HepG2 (cell line): ENCODE measurements around the gene GNL2. TPM values are rescaled to one million over a fixed set of nuclear protein-coding genes. Genes with fewer than 3 reads are reported as not detected.

Experiments
- ATAC-seq: fragments of 200-7000 bp; cut with Tn5 transposase; 3 replicates; pipeline ENCODE4 v1.9.1; 2020; ENCODE audit warnings: mild to moderate bottlenecking, moderate library complexity
- BruUV-seq: library from RNA; stranded (reverse); fragments of 400-500 nt; replicated peaks from 2 replicates; lab custom pipeline; 2021; lab: Mats Ljungman, UMichigan
- CTCF ChIA-PET: fragments of 300-600 bp; formaldehyde crosslinking; extraction: SDS; loops from one replicate; lab custom pipeline; 2021; ENCODE audit warnings: low total read pairs, inconsistent platforms, low intra/inter-chr PET ratio; lab: Yijun Ruan, JAX
- POLR2A ChIA-PET: fragments of 350-600 bp; sonication (Branson Sonifier 250); formaldehyde crosslinking; loops from one replicate; lab custom pipeline; 2020; ENCODE audit warnings: antibody characterized with exemption, inconsistent platforms; lab: Yijun Ruan, JAX
- DNase-seq: peaks from one replicate; pipeline ENCODE4 v3.0.0-alpha.2; 2015; ENCODE audit warnings: low spot score
- FAIRE-seq: peaks from 3 replicates; lab custom pipeline; 2011; peaks lifted over from hg19 to GRCh38; lab: Jason Lieb, UNC
- H2AFZ ChIP-seq: one replicate; pipeline ENCODE4 v1.6.1; 2011; ENCODE audit warnings: low read length, inconsistent platforms
- H3K27ac ChIP-seq: fragments of 300-600 bp; 3 replicates; pipeline ENCODE4 v1.8.0; 2011; ENCODE audit warnings: mixed run types, mild to moderate bottlenecking, mixed read lengths, low read length, inconsistent platforms; ENCODE audit not compliant: insufficient read depth; ENCODE audit errors: extremely low read length
- H3K27me3 ChIP-seq, 2 experiments: fragments of 200-600 bp in 1 of 2; 2 replicates in 1 of 2; 3 replicates in 1 of 2; pipeline versions ENCODE4 v1.6.0 to v1.8.0; 2011; ENCODE audit warnings: low read length in 2 of 2, mild to moderate bottlenecking in 2 of 2, moderate library complexity in 2 of 2, inconsistent platforms in 1 of 2; ENCODE audit not compliant: insufficient read depth in 2 of 2, control insufficient read depth in 1 of 2
- H3K36me3 ChIP-seq, 2 experiments: fragments of 200-600 bp in 1 of 2; replicated peaks in 1 of 2; 2 replicates in 1 of 2; 3 replicates in 1 of 2; pipeline versions ENCODE4 v1.5.1 to v1.8.0; 2011; ENCODE audit warnings: low read length in 2 of 2, inconsistent platforms in 1 of 2; ENCODE audit not compliant: insufficient read depth in 2 of 2, control insufficient read depth in 1 of 2
- H3K4me1 ChIP-seq: 2 replicates; pipeline ENCODE4 v1.5.1; 2012; ENCODE audit warnings: low read length, inconsistent platforms; ENCODE audit not compliant: insufficient read depth
- H3K4me2 ChIP-seq: 2 replicates; pipeline ENCODE4 v1.6.0; 2011; ENCODE audit warnings: low read depth, low read length, inconsistent platforms
- H3K4me3 ChIP-seq, 3 experiments: fragments of 200-600 bp in 1 of 3; sonication (generic), shearing (Covaris generic) in 1 of 3; replicated peaks in 1 of 3; 2 replicates each; pipeline ENCODE4 v1.5.1; 2011 to 2016; ENCODE audit warnings: low read length in 3 of 3, inconsistent platforms in 2 of 3, low read depth in 2 of 3, mild to moderate bottlenecking in 2 of 3, control low read depth in 1 of 3, mixed read lengths in 1 of 3; ENCODE audit not compliant: insufficient read depth in 1 of 3
- H3K79me2 ChIP-seq: one replicate; pipeline ENCODE4 v1.6.1; 2011; ENCODE audit warnings: low read length, inconsistent platforms; ENCODE audit not compliant: insufficient read depth
- H3K9ac ChIP-seq: 2 replicates; pipeline ENCODE4 v1.6.0; 2011; ENCODE audit warnings: mild to moderate bottlenecking, low read depth, low read length, inconsistent platforms; ENCODE audit not compliant: insufficient read depth
- H3K9me3 ChIP-seq: 2 replicates; pipeline ENCODE4 v1.5.1; 2012; ENCODE audit warnings: mild to moderate bottlenecking, low read length
- H4K20me1 ChIP-seq: 2 replicates; pipeline ENCODE4 v1.6.0; 2011; ENCODE audit warnings: inconsistent platforms, mild to moderate bottlenecking, low read length, moderate library complexity; ENCODE audit not compliant: insufficient read depth
- CEBPB ChIP-seq: IDR thresholded peaks from 2 replicates; pipeline ENCODE4 v1.6.1; 2011; ENCODE audit warnings: low read depth, low read length, improper control_type of control experiment, borderline replicate concordance
- FOSL2 ChIP-seq: sonication (generic); formaldehyde crosslinking; IDR thresholded peaks from 2 replicates; pipeline ENCODE4 v1.4.0; 2020; ENCODE audit warnings: missing genetic modification reagents
- HIC2 ChIP-seq: sonication (generic); formaldehyde crosslinking; IDR thresholded peaks from 2 replicates; pipeline ENCODE4 v1.9.0; 2022; ENCODE audit warnings: low read depth, missing genetic modification reagents
- ZNF800 ChIP-seq: sonication (generic); formaldehyde crosslinking; IDR thresholded peaks from 2 replicates; pipeline ENCODE4 v1.4.0; 2020; ENCODE audit warnings: missing genetic modification reagents
- WGBS: methylation state at CpG from one replicate; pipeline ENCODE4 v1.1.6; 2017; ENCODE audit warnings: low lambda C conversion rate; 5-methylcytosine and 5-hydroxymethylcytosine counted together
- in situ Hi-C: cut with HindIII; loops from 2 replicates; pipeline ENCODE4 v1.10.0; 2017; ENCODE audit warnings: low pct_unique_long_range_greater_than_20kb; ENCODE audit not compliant: extremely low pct_ligation_motif_present
- intact Hi-C: fragments of 100-400 bp; cut with micrococcal nuclease; formaldehyde crosslinking; loops from one replicate; pipeline ENCODE4 v1.10.0; 2022; ENCODE audit not compliant: unreplicated experiment
- polyA plus RNA-seq, 8 experiments: library from polyadenylated mRNA; depleted of rRNA in 3 of 8; stranded (reverse) in 7 of 8; unstranded in 1 of 8; fragments of >200 nt; fragmentation: Illumina TruSeq in 4 of 8; extraction: Trizol in 4 of 8; gene quantifications; 2 replicates each; pipeline versions ENCODE4 v1.2.1 to v1.2.3, GENCODE V29; 2011 to 2016; ENCODE audit warnings: low read depth in 4 of 8, missing spikeins in 1 of 8, mixed read lengths in 1 of 8; ENCODE audit not compliant: insufficient read depth in 1 of 8
- total RNA-seq, 5 experiments: library from RNA; depleted of rRNA; stranded (reverse); fragments of >200 nt; fragmentation: Illumina TruSeq; extraction: Trizol; gene quantifications; 2 replicates each; pipeline ENCODE4 v1.2.3, GENCODE V29; 2016; ENCODE audit warnings: low read depth in 1 of 5
- TF ChIP-seq, protein P1 (sequence below): sonication (generic); formaldehyde crosslinking; IDR thresholded peaks from 2 replicates; pipeline ENCODE4 v1.5.0; 2020; ENCODE audit warnings: missing genetic modification reagents
- TF ChIP-seq, protein P2 (sequence below): sonication (generic); formaldehyde crosslinking; IDR thresholded peaks from 2 replicates; pipeline ENCODE4 v1.4.0; 2020; ENCODE audit warnings: missing genetic modification reagents, borderline replicate concordance

Gene GNL2
- total and polyA plus RNA-seq, 2 of the 13 experiments (the other 11 are each of a cell fraction or from before 2014, with no cell fraction given): 32.1 to 72.1 TPM

GRCh38 chr1:37570528-37571334, 25.0 kb downstream of the GNL2 start:
- FAIRE-seq (no peak), ATAC-seq (no peak), DNase-seq (no peak)
- POLR2A ChIA-PET: no interaction called here
- Histone ChIP-seq H3K9me3 (no peaks in the 10 kb centered on the region), H3K4me3 (no peak overlapping the region), H3K4me1 (no peaks in the 10 kb centered on the region), H3K4me2 (no peak overlapping the region), H3K27me3 (no peaks in the 10 kb centered on the region), H3K27ac (no peak overlapping the region), H4K20me1 (no peaks in the 10 kb centered on the region), H3K36me3 (peaks cover 45 to 94% of the 10 kb centered on the region in 2 experiments), H2AFZ (no peak overlapping the region), H3K79me2 (no peaks in the 10 kb centered on the region), H3K9ac (no peak overlapping the region)
- intact Hi-C loops: no loop called here
- 97% methylated on average over 3 of the region's 3 CpGs for WGBS
- no TSS peak for BruUV-seq
- CTCF ChIA-PET: no interaction called here
- TF ChIP-seq, protein P1, sequence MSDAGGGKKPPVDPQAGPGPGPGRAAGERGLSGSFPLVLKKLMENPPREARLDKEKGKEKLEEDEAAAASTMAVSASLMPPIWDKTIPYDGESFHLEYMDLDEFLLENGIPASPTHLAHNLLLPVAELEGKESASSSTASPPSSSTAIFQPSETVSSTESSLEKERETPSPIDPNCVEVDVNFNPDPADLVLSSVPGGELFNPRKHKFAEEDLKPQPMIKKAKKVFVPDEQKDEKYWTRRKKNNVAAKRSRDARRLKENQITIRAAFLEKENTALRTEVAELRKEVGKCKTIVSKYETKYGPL (CRISPR knock-in tag): no peak
- TF ChIP-seq CEBPB: peak; percentile 49; the same call in 1 of the 2 replicates
- in situ Hi-C loops: no loop called here

- Histone ChIP-seq H3K4me3 (no peak overlapping the region), H3K4me2 (no peak overlapping the region), H3K27me3 (no peaks in the 10 kb centered on the region), H3K4me1 (peaks cover 17% of the 10 kb centered on the region), H4K20me1 (no peaks in the 10 kb centered on the region), H2AFZ (no peak overlapping the region), H3K9me3 (no peaks in the 10 kb centered on the region), H3K27ac (no peak overlapping the region), H3K9ac (no peak overlapping the region), H3K79me2 (no peaks in the 10 kb centered on the region), H3K36me3 (peaks cover 19 to 67% of the 10 kb centered on the region in 2 experiments)
- ChIA-PET CTCF (no interaction called here), POLR2A (no interaction called here)
- DNase-seq (no peak), ATAC-seq (no peak), FAIRE-seq (no peak)
- no TSS peak for BruUV-seq
- no peak for TF ChIP-seq FOSL2 (CRISPR knock-in tag)
- TF ChIP-seq ZNF800 (CRISPR knock-in tag): no peak
- TF ChIP-seq, protein P2, sequence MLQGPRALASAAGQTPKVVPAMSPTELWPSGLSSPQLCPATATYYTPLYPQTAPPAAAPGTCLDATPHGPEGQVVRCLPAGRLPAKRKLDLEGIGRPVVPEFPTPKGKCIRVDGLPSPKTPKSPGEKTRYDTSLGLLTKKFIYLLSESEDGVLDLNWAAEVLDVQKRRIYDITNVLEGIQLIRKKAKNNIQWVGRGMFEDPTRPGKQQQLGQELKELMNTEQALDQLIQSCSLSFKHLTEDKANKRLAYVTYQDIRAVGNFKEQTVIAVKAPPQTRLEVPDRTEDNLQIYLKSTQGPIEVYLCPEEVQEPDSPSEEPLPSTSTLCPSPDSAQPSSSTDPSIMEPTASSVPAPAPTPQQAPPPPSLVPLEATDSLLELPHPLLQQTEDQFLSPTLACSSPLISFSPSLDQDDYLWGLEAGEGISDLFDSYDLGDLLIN (CRISPR knock-in tag): no peak
- no peak for TF ChIP-seq HIC2 (CRISPR knock-in tag)
- intact Hi-C loops (no loop called here), in situ Hi-C loops (no loop called here)
- WGBS: 94% methylated on average over 3 of the region's 3 CpGs
Measured at GRCh38 chr1:37567023-37567422, 28.7 kb downstream of the GNL2 start.
